GM12801 (cell line): ENCODE results near the gene PMEPA1.

Experiments
- TF ChIP-seq, protein P1 (sequence below): IDR thresholded peaks from one replicate; pipeline ENCODE4 v1.5.1; 2011; ENCODE audit warnings: control low read depth; ENCODE audit not compliant: insufficient read length; ENCODE audit errors: extremely low read depth

The PMEPA1 gene

DNA sequence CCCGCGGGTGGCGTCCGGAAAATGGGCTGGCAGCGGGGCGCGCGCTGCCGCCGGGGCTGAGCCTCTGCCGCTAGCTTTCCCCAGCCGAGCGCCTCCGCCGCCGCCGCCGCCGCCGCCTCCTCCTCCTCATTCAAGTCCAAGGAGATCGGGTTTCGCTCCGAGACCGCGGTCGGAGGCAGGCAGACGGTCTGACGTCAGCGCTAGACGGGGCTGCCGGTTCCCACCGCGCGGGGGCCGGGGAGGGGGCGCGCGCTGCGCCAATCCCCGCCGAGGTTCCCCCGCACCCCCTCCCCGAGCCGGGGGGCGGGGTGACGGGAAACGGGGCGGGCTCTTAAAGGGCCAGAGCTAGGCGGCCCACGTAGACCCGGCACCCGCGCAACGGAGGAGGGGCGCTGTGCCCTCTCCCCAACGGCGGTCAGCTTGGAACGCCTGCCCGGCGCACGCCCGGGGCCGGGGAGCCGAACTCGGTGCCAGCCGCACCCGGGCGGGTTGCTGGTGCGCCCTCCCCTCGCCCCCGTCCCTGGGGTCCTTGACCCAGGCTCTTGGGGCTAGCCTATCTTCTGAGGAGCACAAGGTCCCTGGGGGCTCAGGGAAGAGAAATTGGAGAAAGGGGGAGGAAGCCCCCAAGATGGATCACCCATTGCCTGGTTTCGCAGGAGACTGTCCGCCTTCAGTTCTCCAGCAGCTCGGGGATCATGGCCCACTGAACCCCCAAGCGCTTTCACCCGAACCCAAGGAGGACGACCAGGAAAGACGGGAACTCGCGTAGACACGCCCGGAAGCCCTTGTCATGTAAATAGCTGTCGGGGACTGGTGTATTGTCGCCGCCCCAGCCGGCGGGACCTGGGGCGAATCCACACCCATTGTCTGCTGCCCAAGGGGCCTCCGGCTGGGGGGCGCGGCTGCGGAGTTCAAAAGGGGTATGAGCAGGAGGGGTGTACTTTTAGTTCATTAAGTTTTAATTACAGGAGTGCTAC lies at the start of gene PMEPA1:
TSS of gene PMEPA1 (minus strand) at position 193 of the 977 bp plus-strand sequence. CDS start 433 bp downstream, outside the sequence.
- TF ChIP-seq, protein P1, sequence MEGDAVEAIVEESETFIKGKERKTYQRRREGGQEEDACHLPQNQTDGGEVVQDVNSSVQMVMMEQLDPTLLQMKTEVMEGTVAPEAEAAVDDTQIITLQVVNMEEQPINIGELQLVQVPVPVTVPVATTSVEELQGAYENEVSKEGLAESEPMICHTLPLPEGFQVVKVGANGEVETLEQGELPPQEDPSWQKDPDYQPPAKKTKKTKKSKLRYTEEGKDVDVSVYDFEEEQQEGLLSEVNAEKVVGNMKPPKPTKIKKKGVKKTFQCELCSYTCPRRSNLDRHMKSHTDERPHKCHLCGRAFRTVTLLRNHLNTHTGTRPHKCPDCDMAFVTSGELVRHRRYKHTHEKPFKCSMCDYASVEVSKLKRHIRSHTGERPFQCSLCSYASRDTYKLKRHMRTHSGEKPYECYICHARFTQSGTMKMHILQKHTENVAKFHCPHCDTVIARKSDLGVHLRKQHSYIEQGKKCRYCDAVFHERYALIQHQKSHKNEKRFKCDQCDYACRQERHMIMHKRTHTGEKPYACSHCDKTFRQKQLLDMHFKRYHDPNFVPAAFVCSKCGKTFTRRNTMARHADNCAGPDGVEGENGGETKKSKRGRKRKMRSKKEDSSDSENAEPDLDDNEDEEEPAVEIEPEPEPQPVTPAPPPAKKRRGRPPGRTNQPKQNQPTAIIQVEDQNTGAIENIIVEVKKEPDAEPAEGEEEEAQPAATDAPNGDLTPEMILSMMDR, result no peak

GRCh38 chr20:57757767-57758166 lies 48.0 kb upstream of the PMEPA1 start:
- TF ChIP-seq, protein P1, result no peak

- TF ChIP-seq, protein P1, result no peak
Measured at GRCh38 chr20:57756921-57757320, 47.1 kb upstream of the PMEPA1 start.

GRCh38 chr20:57756213-57756612 lies 46.4 kb upstream of the PMEPA1 start:
- TF ChIP-seq, protein P1, result no peak

DNA sequence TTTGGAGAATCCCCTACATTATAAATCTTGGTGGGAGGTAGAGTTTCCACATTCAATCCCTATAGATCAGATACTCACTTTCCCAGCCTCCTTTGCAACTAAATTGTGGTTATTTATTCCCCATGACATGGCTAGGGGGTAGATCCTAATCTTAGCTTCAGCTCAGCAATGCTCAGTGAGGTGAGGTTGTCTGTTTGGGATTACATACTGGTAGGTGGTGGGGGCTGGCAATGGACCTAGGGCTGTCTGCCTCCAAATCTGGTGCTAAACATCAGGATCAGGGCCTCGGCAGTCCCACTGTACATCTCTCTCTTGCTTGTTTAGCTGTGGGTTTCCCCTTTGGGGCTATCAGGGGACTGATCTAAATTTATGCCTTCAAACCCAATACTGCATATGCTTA lies 45.8 kb upstream of the PMEPA1 start:
- TF ChIP-seq, protein P1, result no peak

GRCh38 chr20:57754190-57754589 lies 44.4 kb upstream of the PMEPA1 start:
- TF ChIP-seq, protein P1, result no peak

DNA sequence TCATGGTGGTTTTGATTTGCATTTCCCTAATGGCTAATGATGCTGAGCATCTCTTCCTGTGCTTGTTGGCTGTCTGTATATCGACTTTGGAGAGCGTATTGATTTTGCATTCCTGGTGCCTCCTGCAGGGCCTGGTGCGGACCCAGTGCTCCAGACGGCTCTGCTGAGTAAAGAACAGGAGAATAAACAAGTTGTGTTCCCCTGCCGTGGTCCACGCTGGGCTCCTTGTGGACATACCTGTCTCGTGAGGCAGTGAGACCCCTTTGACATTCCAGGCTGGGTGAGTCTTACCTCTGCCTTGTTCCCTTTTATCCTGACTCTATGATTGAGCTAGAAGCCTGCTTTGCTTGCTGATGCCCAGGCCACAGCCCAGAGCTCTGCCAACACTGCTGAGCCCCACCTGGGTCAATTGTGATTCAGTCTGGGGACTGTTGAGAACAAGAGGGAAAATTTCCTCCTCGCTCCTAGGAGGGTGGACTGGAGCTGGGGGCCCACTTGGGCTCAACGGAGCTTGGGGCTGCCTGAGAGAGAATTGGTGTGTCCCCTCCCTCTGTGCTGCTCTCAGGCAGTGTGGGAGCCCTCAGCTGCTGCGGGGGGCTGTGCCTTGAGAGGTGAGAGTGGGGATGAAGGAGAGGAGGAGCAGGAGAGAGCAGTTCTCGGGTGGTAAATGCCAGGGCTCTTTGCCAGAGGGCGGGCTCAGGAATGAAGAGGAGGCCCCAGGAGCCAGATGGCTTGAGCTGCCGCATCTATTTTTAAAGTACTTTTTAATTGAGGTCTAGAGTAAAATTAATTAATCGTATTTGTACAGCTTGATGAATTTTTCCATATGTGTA lies 43.7 kb upstream of the PMEPA1 start:
- TF ChIP-seq, protein P1, result no peak
